GM21367 (cell line): ENCODE data around the gene SLC25A18.
"Not testable (repeated sequence)": the region's sequence is repeated elsewhere in the genome, so short reads cannot be mapped to it uniquely, and the experiment has no call there.

Source experiments
- ATAC-seq: cut with Tn5 transposase; IDR thresholded peaks from one replicate; pipeline ENCODE4 v1.9.1; 2021; ENCODE audit not compliant: unreplicated experiment

SLC25A18 gene

GRCh38 chr22:17562906-17563870 lies at the start of gene SLC25A18:
SLC25A18 (plus strand) TSS chr22:17563498; CDS start chr22:17579945, 16,447 bp downstream.
- no peak for ATAC-seq

- no peak for ATAC-seq
Observed at GRCh38 chr22:17513612-17514011, 49.7 kb upstream of the SLC25A18 start.

GRCh38 chr22:17514084-17514483 lies 49.2 kb upstream of the SLC25A18 start:
- no peak for ATAC-seq

GRCh38 chr22:17518406-17518805 lies 44.9 kb upstream of the SLC25A18 start:
- ATAC-seq, result no peak

- not testable (repeated sequence) for ATAC-seq
Observed at GRCh38 chr22:17521971-17522370, 41.3 kb upstream of the SLC25A18 start.

GRCh38 chr22:17523925-17524324 lies 39.4 kb upstream of the SLC25A18 start:
- no peak for ATAC-seq

GRCh38 chr22:17536269-17536668 lies 27.0 kb upstream of the SLC25A18 start:
- no peak for ATAC-seq

- ATAC-seq, result no peak
Observed at GRCh38 chr22:17537155-17537554, 26.1 kb upstream of the SLC25A18 start.

GRCh38 chr22:17540481-17540880 lies 22.8 kb upstream of the SLC25A18 start:
- ATAC-seq, result no peak

- ATAC-seq, result no peak
Observed at GRCh38 chr22:17541476-17541875, 21.8 kb upstream of the SLC25A18 start.

- ATAC-seq, result no peak
Observed at GRCh38 chr22:17542452-17542851, 20.8 kb upstream of the SLC25A18 start.

GRCh38 chr22:17548010-17548755 lies 15.1 kb upstream of the SLC25A18 start:
- no peak for ATAC-seq

GRCh38 chr22:17548756-17549035 lies 14.6 kb upstream of the SLC25A18 start:
- no peak for ATAC-seq

GRCh38 chr22:17549183-17549582 lies 14.1 kb upstream of the SLC25A18 start:
- ATAC-seq, result no peak

- ATAC-seq, result no peak
Observed at GRCh38 chr22:17549655-17550054, 13.6 kb upstream of the SLC25A18 start.

- ATAC-seq, result no peak
Observed at GRCh38 chr22:17552737-17553136, 10.6 kb upstream of the SLC25A18 start.

- ATAC-seq, result no peak
Observed at GRCh38 chr22:17554814-17555213, 8.5 kb upstream of the SLC25A18 start.

- ATAC-seq, result no peak
Observed at GRCh38 chr22:17559188-17559587, 4.1 kb upstream of the SLC25A18 start.

GRCh38 chr22:17563936-17564391 lies 666 bp downstream of the SLC25A18 start:
- ATAC-seq, result no peak

- ATAC-seq, result not testable (repeated sequence)
Observed at GRCh38 chr22:17566016-17566687, 2.9 kb downstream of the SLC25A18 start.

GRCh38 chr22:17566776-17567175 lies 3.5 kb downstream of the SLC25A18 start:
- no peak for ATAC-seq
